Stimulated activated CD4-positive, alpha-beta T cell treated with anti-CD3 and anti-CD28 coated beads, TNF-alpha, amount 100 ng/mL, for 4 hours (primary cell): Measurements from ENCODE around the gene VAMP4.
A peak's percentile ranks its signal among the peaks of the same experiment; 100 is the strongest.
"Not testable (repeated sequence)": the region's sequence is repeated elsewhere in the genome, so short reads cannot be mapped to it uniquely, and the experiment has no call there.

Experiments used
- DNase-seq, 3 experiments: peaks; one replicate each; pipeline ENCODE4 v3.0.0-alpha.2; 2020; ENCODE audit warnings: low read depth in 3 of 3

VAMP4 gene

GRCh38 chr1:171699531-171699930 is 42.3 kb downstream of the VAMP4 start:
- DNase-seq, result no peak

- not testable (repeated sequence) for DNase-seq
Measured at GRCh38 chr1:171695772-171696171, 46.1 kb downstream of the VAMP4 start.

GRCh38 chr1:171693541-171693940 is 48.3 kb downstream of the VAMP4 start:
- DNase-seq, result not testable (repeated sequence)

- no peak for DNase-seq
Measured at GRCh38 chr1:171683870-171684269, 58.0 kb downstream of the VAMP4 start.

GRCh38 chr1:171680339-171680738 is 61.5 kb downstream of the VAMP4 start:
- no peak for DNase-seq

GRCh38 chr1:171676823-171677222 is 65.0 kb downstream of the VAMP4 start:
- no peak for DNase-seq

- DNase-seq, result no peak
Measured at GRCh38 chr1:171674431-171675405, 67.1 kb downstream of the VAMP4 start.

- no peak for DNase-seq
Measured at GRCh38 chr1:171670739-171671138, 71.1 kb downstream of the VAMP4 start.

- no peak for DNase-seq
Measured at GRCh38 chr1:171668372-171668771, 73.5 kb downstream of the VAMP4 start.

GRCh38 chr1:171666114-171666769 is 75.6 kb downstream of the VAMP4 start:
- DNase-seq, result no peak

GRCh38 chr1:171664976-171665375 is 76.9 kb downstream of the VAMP4 start:
- DNase-seq, result no peak

GRCh38 chr1:171663854-171664575 is 77.8 kb downstream of the VAMP4 start:
- no peak for DNase-seq

GRCh38 chr1:171663036-171663853 is 78.6 kb downstream of the VAMP4 start:
- DNase-seq, result no peak

GRCh38 chr1:171661076-171661650 is 80.7 kb downstream of the VAMP4 start:
- no peak for DNase-seq

- DNase-seq, result not testable (repeated sequence)
Measured at GRCh38 chr1:171656206-171656605, 85.7 kb downstream of the VAMP4 start.

- DNase-seq, result no peak
Measured at GRCh38 chr1:171655746-171656116, 86.1 kb downstream of the VAMP4 start.

GRCh38 chr1:171654942-171655745 is 86.7 kb downstream of the VAMP4 start:
- DNase-seq, result peak; percentile 34 to 50 (median 44)

GRCh38 chr1:171654201-171654941 is 87.5 kb downstream of the VAMP4 start:
- no peak for DNase-seq

- no peak for DNase-seq
Measured at GRCh38 chr1:171653796-171654195, 88.1 kb downstream of the VAMP4 start.
